HG02763 (cell line): ENCODE results near the gene NR2F1-AS1.
A peak's percentile ranks its signal among the peaks of the same experiment; 100 is the strongest.

Experiments used
- ATAC-seq: cut with Tn5 transposase; IDR thresholded peaks from one replicate; pipeline ENCODE4 v1.9.1; 2021; ENCODE audit warnings: mild to moderate bottlenecking, moderate library complexity; ENCODE audit not compliant: unreplicated experiment

NR2F1-AS1 gene

DNA sequence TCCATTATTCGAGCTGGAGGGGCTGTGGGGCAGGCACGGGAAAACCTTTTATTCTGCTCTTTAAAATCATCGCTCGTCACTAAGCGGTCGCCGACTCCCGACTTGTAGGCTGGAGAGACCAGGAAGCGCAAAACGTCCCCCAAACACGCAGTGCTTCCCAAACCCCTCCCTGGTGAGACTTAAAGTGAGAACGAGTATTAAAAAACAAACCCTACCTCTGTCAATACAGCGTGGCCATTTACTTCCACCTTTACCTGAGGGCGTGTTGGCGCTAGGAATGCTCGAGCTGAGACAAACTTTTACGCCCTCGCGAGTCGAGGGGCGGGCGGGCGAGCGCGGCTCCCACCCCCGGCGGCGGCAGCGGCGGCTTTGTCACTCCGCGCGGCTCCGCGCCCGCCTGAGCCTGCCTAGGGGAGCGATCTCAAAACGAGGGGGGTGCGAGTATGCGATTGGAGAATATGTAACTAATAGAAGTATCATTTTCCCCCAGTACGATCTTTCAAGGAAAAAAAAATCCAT is at the start of gene NR2F1-AS1:
Gene NR2F1-AS1 (minus strand): TSS at position 293 of the 519 bp plus-strand sequence.
- ATAC-seq = peak; percentile 31

- ATAC-seq = no peak
These were observed 45.8 kb upstream of the NR2F1-AS1 start for GRCh38 chr5:93626801-93627200.

GRCh38 chr5:93623153-93623552 is 42.1 kb upstream of the NR2F1-AS1 start:
- ATAC-seq = no peak

- ATAC-seq = no peak
These were observed 41.3 kb upstream of the NR2F1-AS1 start for GRCh38 chr5:93622240-93622885.

GRCh38 chr5:93621327-93621798 is 40.3 kb upstream of the NR2F1-AS1 start:
- no peak for ATAC-seq

- ATAC-seq = peak; percentile 98
These were observed 39.7 kb upstream of the NR2F1-AS1 start for GRCh38 chr5:93620487-93621326.

GRCh38 chr5:93616538-93617174 is 35.6 kb upstream of the NR2F1-AS1 start:
- ATAC-seq = no peak

DNA sequence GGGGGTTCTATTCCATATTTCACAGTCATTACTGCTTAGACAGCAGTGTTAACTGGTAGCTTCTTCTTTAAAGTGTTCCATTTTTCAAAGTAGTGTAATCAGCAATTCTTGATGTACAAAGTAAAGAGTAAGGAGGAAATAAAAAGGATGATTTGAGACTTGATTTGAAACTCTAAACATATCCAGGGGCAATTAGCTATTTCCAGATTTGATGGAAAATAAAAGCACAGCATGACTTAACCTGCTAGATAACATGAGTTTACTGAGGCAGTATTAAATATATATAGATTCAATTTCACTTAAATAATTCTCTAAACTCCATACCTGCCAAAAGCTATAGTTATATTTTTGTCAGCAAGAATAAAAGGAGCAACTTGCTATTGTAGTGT is 31.8 kb upstream of the NR2F1-AS1 start:
- no peak for ATAC-seq

DNA sequence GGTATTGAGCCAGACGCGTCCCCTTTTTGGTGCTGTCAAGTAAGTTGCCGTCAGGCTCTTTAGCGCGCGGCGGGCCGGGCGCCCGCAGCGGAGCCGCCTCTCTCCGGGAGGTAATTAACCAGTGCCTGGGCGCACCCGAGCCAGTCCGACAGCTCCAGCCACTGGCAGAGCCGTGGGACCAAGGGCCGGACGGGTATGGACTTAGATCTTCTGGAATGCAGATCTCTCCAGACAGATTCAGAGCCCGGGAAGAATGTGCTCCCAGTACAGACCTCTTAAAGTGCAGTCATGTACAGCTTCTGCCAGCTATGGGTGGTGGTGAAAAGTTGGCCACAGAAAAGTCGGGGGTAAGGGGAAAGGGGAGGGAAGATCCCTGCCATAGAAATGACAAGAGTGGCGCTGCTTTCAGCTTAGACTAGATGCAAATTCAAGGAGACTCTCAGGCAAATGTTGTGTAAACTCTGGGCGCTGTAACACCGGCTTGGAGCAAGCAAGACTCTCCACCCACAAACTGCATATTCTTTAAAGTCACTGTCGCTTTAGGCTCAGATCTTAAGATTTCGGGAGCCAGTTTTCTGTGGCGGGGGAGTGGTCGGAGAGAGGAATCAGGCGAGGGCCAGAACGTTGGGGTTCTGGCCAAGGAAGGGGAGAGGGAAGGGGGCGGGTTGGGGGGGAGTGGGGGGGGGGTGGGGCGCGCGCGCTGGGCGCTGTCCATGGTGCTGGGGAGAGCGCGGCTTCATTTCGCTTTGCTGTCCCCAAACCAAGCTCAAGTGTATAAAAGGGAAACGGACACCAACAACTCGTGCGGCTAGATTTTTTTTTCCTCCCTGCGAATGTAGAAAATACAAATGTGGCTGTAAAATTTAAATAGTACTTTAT is 31.2 kb upstream of the NR2F1-AS1 start:
- no peak for ATAC-seq

DNA sequence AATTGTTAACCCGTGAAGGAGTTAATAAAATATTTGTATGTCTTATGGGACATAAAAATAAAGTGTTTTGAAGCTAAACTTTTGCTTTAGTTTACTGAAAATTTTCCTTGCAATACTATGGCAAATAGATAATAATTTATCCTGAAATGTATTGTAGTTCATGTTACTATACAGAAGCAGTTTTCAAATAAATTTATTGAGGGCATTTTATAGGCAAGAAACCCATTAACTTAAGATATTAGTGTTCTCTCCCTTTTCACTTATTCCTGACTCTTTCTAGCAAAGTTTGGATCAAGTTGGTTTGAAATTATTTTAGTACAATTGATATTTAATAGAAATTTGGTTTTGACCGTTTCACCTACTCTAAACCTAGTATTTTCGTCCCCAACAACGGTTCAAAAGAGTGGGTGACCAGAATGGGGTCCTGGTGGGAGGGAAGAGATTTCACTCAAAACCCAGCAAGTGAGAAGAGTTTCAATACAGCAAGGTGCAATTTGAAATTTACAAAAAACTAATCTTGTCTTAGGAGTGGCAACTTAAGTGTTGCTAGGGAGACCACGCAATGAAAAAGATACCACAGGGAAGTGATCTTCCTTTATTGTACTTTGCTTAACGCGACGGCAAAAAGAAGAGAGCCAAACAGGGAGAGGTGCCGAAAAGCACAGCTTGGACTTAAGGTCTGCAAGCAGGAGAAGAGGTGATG is 30.4 kb upstream of the NR2F1-AS1 start:
- ATAC-seq = no peak

DNA sequence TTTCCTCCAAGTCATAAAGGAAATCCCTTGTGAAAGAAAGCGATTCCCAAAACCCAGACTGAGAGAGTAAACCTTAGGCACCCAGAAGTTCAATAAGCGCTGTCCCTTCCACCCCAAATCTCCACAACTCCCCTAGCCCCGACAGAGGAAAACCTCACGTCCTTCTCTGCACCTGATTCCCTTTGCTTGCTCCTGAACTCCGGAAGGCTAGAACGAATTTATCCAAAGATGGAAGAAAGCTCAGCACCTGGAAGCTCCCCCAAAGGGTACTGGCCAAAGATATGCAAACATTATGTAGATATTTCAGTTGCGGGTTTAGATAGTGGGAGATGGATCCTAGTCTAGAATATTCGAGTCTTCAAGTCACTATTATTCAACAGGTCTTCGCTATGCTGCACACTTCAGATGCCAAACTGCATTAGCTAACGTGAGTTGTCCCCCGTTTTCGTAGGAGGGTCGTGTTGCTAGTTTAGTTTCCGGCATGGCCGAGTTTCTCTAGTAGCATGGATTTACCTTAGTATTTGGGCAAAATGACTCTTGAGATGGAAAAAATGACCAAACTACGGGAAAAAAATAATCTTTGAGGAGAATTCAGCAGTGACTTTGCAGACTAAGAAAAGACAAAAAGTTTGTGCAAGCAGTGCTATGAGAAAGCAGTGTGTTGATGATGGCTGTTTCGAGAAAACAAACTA is 29.7 kb upstream of the NR2F1-AS1 start:
- no peak for ATAC-seq

DNA sequence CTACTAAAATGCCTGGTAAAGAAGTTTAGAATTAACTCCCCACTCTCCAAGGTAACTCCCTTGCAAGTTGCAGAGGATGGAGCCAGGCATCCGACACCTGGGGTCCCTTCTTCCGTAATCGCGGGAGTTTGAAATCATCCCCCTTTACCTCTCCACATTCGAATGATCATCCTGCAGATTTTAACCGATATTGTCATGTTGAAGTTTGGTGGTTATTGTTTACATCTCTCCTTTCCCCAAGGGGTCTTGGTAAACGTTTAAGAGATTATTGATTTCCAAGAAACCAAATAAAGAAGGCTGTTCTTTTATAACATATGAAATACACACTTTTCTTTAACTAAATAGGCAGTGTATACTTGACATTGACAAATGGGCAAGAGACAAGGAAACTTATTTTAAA is 28.7 kb upstream of the NR2F1-AS1 start:
- no peak for ATAC-seq

DNA sequence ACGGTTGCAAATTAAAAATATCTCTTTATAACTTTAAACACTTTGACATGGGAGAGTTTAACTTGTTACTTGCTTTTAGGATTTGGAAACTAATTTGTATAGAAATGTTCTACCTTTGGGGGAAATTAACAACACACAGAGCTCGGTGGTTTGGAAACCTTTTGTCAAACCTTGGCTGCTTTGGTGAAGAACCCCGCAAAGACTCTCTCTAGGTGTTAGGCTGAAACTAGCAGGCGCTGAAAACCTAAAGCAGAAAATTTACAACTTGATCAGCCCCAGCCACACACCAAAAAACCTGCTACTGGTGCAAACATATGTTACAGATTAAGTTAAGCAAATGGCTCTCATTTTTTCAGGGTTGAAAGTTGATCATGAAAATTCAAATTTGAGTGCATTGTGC is 27.8 kb upstream of the NR2F1-AS1 start:
- ATAC-seq = no peak

GRCh38 chr5:93607367-93608258 is 26.6 kb upstream of the NR2F1-AS1 start:
- peak; percentile 82 for ATAC-seq

GRCh38 chr5:93606382-93606752 is 25.3 kb upstream of the NR2F1-AS1 start:
- ATAC-seq = no peak

DNA sequence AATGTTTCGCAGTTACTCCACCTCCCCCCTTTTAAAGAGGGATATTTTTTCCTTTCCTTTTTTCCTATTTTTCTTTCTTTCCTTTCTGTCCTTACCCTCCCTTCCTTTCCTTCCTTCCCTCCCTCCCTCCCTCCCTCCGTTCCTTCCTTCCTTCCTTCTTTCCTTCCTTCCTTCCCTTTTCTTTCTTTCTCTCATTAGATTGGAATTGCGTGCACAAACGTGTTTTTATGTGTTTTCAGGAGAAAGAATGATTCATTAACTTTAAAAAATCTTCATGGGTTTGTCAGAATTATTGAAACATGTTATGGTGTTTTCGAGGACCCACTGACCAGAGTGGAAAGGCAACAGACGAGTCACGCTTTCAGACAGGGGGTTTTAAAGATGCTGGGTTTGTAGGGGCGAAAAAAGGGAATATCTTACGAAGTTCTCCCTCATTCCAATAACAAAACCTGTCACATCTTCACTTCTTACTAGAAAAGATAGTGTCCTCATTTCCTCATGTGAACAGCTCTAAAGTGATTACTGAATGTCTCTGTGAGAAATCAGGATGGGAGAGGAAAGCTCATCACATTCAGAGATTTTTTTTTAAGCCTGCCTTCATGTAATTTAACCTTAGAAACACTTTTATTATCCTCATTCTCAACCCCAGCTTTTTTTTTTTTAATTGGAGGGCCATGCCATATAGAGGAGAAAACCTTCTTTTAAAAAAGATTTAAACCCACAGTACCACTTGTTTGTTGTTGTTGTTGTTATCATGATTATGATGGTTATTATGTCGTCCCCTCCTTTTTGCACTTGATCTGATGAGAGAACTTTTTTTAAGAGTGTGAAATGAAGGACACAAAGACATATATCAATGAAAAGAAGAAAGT is 23.9 kb upstream of the NR2F1-AS1 start:
- no peak for ATAC-seq
